Brain pericyte (primary cell): ENCODE data around the gene TAC4.

Experiments
- DNase-seq: peaks from one replicate; pipeline ENCODE4 v3.0.0-alpha.2; 2012; ENCODE audit warnings: low read depth, low spot score

Gene TAC4

GRCh38 chr17:49814781-49815529 is 32.9 kb downstream of the TAC4 start:
- DNase-seq, result no peak

DNA sequence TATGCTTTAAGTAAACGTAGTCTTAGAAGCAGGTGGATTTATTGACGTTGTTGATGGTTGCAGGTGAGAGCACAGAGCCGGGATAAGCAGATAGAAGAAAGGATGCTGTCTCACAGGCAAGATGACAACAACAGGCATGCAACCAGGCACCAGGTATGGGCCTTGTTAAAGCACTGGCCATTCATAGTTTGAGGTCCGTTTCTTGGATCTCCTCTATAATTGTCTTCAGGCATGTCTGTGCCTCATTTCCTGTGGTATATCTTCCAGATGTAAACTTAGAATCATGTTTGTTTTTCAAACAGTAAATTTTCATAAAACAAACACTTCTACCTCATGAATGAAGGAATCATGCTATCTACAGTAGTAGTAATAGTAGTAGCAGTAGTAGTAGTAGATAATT is 38.8 kb downstream of the TAC4 start:
- DNase-seq, result no peak

DNA sequence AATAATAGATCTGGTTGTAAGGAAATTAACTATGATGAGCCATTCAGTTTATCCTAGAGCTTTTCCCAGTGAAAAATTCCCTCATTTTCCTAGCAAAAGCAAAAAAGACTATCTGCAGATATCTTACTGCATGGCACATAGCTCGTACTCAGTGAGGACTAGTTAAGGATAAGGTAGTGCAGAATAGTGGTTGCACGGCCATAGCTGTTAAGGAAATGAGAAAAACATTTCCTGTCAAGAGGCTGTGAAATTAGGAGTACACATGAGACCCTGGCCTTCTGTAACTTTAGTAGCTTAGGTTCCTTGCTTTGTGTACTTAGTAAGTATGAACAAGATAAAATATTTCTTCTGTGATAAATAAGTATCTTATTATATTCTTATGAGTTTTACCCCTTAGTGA is 49.1 kb downstream of the TAC4 start:
- DNase-seq, result no peak

DNA sequence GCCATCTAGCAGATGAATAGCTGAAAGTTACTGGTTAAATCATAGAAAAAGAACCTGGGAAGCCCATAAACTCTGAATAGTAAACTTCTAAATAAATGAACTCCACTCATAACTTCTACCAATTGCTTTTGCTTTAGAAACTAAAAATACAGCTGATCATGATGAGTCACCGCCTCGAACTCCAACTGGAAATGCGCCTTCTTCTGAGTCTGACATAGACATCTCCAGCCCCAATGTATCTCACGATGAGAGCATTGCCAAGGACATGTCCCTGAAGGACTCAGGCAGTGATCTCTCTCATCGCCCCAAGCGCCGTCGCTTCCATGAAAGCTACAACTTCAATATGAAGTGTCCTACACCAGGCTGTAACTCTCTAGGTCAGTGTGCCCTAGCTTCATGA is 49.7 kb downstream of the TAC4 start:
- DNase-seq, result no peak

GRCh38 chr17:49795372-49795771 is 52.5 kb downstream of the TAC4 start:
- DNase-seq, result no peak

DNA sequence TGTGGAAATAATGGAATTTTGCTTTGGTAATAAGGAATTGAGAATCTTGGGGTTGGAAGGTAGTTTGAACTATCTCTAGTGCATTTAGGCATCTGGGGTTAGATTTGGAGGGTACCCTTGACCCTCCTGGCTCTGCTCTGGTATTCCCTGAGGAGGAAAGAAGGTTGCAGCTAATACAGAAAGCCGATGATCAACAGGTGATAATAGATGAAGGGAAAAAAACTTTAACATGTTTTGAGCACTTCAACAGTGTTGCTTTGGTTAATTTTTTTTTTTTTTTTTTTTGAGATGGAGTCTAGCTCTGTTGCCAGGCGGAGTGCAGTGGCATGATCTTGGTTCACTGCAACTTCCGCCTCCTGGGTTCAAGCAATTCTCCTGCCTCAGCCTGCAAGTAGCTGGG is 54.6 kb downstream of the TAC4 start:
- DNase-seq, result no peak

GRCh38 chr17:49789243-49789578 is 58.7 kb downstream of the TAC4 start:
- DNase-seq, result no peak

GRCh38 chr17:49788478-49789242 is 59.2 kb downstream of the TAC4 start, which contains the start of gene KAT7:
KAT7 (plus strand) TSS chr17:49788681; CDS start chr17:49788835, 154 bp downstream.
- peak; percentile 98 for DNase-seq
